Non-pigmented ciliary epithelial cell (primary cell): ENCODE data around the gene FOXC1.

Experiments
- DNase-seq: peaks from one replicate; pipeline ENCODE4 v3.0.0-alpha.2; 2010; ENCODE audit warnings: low read depth

The FOXC1 gene

GRCh38 chr6:1584996-1585668 is 24.6 kb upstream of the FOXC1 start:
- no peak for DNase-seq

GRCh38 chr6:1585669-1586049 is 24.1 kb upstream of the FOXC1 start:
- DNase-seq: no peak

- DNase-seq: no peak
Observed at GRCh38 chr6:1586256-1586655, 23.5 kb upstream of the FOXC1 start.

- DNase-seq: no peak
Observed at GRCh38 chr6:1586861-1587450, 22.8 kb upstream of the FOXC1 start.

DNA sequence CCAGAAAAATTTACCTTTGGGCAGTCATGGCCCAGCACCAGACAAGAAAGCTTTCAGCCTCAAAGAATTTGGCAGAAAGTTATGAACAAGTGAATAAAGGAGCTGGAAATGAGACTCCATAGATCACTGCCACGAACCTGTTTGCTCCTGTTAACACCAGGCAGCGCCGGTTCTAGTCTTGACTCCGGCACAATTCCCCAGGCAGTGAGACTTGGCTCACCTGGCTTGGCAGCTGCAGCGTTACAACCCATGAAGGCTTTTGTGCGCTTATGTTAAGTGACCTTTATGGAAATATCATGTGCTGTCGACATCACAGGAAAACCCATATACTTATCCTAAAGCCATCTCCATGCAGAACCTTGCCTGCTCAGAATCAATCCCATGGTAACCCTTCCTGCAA is 22.2 kb upstream of the FOXC1 start:
- no peak for DNase-seq

GRCh38 chr6:1587977-1588376 is 21.7 kb upstream of the FOXC1 start:
- DNase-seq: no peak

DNA sequence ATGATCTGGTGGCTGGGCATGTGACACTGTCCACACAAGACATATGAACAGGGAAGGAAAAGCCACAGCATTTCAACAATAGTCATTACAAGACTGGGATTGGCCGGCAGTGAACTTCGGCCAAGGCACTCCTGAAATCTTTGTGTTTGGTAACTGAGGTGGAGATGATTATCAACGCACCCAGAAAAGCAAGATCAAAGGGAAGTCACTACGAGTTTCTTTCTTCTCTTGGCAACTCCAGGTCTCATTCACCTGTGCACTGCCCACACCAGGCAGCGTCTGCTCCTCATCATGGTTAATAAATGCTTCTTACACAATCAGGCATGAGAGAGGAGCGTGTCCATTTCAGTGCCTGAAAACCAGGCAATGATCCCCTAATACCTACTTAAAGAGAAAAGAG is 20.5 kb upstream of the FOXC1 start:
- DNase-seq: no peak

DNA sequence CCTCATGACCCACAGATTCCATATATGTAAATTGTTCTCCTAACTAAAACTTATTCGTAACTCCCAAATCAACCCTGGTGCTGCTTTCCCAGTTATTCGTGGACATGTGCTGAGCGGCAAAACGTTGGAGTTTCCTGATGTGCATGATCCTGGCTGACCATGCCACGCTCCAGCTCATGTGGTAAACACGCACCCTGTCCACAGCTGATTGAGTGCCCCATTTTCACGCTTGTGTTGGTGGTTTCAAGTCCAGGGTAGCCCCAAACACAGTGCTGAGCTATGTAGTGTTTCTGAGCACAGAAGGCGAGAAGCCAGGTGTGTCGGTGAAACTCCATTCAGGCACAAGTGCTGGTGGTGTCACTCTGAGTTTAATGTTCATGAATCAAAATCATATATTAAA is 19.1 kb upstream of the FOXC1 start:
- DNase-seq: no peak

- no peak for DNase-seq
Observed at GRCh38 chr6:1591243-1591642, 18.5 kb upstream of the FOXC1 start.

DNA sequence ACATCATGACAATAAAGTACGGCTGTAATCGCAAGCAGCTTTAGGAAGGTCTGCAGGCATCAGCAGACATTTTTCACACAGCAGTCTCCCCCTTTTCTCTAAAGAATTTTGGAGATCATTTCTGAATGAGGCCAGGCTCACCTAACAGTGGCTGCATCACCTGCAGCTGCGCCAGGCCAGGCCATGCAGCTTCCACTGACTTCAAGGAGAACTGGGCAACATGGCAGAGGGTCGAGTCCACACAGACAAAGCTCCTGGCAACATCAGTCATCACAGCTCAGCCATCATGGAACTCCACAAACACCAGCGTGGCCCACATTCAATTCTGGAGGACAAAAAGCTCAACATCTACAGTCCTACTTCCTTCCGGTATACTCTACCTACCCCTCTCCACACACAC is 17.8 kb upstream of the FOXC1 start:
- DNase-seq: no peak

DNA sequence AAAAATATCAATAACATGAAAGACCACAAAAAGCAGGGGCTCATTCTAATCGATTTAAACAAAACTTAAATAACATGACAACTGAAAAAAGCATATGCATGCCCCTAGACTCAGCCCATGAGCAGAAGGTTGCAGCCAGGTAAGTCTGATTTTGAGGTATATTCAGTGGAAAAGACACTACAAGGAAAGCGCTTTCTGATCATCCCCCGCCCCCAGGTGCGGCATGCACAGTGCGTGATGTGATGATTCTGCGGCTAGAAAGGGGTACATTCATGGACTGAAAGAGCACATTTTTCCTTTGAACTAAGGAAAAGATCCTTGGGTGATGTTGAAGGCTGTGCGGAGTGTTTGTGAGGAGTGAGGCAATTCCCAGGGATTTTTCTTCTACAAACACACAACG is 16.9 kb upstream of the FOXC1 start:
- DNase-seq: no peak

GRCh38 chr6:1593286-1593957 is 16.3 kb upstream of the FOXC1 start:
- no peak for DNase-seq

DNA sequence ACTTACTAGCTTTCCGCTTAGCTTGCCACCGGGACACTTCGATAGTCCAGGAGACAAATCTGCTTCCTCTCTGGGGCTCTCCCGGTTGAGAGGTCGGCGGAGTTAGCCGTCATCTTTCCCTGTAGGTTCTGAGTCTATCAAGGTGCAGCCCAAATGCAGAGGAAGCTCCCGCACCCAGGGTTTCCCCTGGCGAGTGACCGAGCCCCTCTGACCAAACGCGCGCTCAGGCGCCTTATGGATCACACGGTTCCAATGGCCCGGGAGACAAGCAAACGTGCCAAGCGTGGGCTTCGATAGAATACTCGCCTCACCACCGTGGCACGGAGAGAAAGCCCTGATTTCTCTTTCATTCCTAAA is 15.8 kb upstream of the FOXC1 start:
- no peak for DNase-seq

- DNase-seq: no peak
Observed at GRCh38 chr6:1594445-1595200, 15.1 kb upstream of the FOXC1 start.

GRCh38 chr6:1595271-1596087 is 14.2 kb upstream of the FOXC1 start:
- no peak for DNase-seq

- no peak for DNase-seq
Observed at GRCh38 chr6:1596088-1596852, 13.4 kb upstream of the FOXC1 start.

DNA sequence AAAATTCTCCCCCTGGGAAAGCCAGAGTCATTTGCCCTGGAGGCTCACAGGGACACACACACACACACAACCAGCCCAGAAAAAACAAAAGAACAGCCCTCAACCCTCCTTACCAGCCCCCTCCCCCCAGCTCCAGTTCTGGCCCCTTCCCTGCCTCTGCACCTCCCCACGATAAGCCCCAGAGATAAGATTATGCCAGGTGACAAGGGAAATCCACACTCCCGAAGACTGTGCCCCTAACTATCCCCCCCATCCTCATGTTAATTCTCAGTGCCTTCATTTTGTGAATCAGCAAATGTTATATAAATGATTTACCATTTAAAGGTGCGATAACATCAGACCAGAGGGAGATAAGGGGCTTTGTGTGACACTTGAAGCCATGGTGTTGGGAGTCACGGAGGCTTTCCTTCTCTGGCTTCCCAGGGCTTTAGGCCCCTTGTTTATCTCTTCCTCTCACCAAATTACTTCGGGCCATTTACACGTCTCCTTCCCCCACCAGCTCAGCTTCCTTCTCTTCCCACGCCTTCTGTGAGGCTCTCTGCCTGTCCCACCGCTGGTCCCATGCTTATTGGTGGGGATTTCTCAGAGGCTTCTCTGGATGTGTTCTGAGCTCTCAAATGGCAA is 12.5 kb upstream of the FOXC1 start:
- no peak for DNase-seq

DNA sequence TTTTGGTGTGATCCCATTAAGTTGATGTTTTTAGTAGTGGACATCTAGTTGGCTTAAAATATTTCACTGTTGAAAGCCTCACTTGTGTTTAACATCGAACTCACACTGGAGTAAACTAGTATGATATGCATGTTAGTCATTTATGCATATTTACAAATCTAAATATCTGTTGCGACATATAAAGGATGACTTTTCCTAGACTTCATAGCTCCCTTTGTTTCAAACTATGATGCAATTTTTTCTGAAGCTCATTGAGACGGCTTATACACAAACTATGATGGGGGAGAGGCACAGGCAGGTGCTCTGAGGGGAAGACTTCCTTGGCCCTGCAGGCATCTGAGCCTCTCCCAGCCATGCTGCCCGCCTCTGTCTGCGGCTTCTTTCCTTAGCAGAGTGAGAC is 11.8 kb upstream of the FOXC1 start:
- DNase-seq: no peak

DNA sequence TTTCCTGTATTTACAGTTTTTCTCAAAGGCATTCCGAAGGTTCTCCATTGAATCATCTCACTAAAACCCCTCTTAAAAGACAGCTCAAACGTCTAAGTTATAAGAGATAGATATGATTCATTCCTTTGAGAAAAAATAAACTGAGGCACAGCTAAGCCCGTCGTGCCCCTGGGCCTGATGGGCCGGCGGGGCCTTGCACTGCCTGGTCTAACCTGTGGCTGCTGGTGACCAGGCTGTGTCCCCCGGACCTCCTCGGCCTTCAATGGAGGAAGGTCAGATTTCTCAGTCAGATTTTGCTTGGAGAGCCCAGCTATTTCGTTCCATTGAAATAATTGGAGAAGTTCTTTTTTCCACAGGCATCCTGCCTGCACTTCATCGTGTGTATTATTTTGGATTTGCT is 11.3 kb upstream of the FOXC1 start:
- DNase-seq: no peak

DNA sequence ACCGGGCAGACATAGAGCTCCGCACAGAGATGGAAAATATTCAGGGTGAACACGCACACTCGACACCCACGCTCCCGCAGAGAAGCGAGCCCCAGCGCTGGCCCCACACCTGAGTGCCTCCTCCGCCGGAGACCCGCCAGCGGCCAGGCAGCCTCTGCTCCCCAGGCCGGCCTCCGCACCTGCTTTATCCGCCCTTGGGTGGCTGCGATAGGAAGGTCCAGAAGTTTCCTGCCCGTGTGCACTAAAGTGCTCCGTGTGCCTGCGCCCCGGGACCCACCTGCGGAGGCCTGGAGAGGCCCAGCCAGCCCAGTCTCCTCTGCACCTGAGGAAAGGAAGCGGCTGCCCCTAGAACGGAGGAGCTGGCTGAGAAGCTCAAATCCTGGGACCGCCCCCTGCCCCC is 10.8 kb upstream of the FOXC1 start:
- DNase-seq: no peak

GRCh38 chr6:1599469-1599868 is 10.2 kb upstream of the FOXC1 start:
- no peak for DNase-seq
